A549 treated with GW870086 at 1 μM for 4 hours (cell line): ENCODE measurements around the gene HINT2. TPM values are rescaled to one million over a fixed set of nuclear protein-coding genes. Genes with fewer than 3 reads are reported as not detected.

Experiments
- total RNA-seq: library from RNA; stranded (reverse); fragments of 200-300 nt; extraction: Qiagen RNA extraction; gene quantifications from 5 replicates; pipeline ENCODE4 v1.2.3, GENCODE V29; 2022; ENCODE audit warnings: low read depth

HINT2 gene
- 71.0 to 115 TPM (median 94.9 TPM) in 5 replicates for total RNA-seq

DNA sequence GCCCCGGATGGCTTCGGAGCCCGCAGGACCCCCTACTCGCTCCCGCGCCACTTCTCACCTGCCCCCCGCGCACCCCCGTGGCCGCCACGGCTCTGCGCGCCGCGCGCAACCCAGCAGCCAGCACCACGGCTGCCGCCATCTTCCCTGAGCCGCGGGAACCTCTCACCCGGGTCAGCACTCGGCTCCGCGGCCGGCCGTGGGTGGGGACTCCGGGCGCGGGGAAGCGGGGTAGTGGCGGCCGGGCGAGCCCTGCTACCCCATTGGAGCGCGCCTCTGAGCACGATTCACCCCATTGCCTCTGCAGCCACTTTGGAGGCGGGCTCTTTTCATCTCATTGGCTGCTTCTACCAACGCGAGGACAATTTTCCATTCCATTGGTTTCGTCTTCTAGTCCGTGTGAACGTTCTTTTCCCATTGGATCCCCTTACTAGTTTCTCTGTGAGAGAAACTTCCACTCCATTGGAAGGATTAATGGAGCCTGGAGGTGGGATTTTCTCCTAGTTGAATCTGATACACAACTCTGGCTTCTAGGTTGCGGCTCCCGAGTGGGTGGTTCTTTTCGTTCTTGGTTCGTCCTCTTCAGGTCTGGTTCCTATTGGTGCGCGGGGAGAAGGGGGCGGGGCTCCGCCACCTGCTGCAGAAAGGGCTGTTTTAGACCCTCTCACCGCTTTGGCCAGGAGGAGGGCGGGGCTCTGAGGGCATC, at the start of gene HINT2:
HINT2 (minus strand) TSS at position 202 of the 703 bp plus-strand sequence; CDS start at position 139, 63 bp downstream.

DNA sequence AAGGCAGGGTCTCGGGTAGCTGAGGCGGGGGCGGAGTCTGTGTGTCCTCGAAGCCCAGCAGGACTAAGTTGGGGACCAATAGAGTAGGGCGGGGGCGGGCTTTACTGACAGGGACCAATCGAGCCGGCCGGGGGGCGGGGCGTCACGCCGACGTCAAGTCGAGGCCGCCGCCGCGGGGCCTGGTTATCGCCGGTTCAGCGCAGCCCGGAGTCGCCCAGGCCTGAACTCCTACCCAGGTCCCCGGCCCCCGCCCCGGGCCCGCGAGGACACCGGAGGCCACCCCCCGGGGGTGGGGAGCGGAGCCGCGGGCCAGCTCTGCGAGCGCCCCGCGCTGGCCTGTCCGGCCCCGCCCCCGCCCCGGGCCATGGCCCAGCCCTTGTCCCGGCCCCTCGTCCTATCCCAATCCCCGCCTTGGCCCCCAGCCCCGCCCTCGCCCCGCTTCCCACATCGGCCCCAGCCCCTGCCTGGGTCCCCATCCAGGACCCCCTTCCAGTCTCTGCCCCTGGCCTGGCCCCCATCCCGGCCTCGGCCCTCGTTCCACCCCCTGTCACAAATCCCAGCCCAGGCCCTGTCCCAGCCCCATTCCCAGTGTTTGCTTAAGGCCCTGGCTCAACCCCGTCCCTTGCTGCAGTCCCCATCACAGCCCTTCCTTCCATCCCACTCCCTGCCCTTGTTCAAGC, 14.4 kb upstream of the HINT2 start, which contains the start of gene TMEM8B:
TMEM8B (plus strand) TSS at position 145 of the 680 bp plus-strand sequence; CDS start at position 365, 220 bp downstream.

DNA sequence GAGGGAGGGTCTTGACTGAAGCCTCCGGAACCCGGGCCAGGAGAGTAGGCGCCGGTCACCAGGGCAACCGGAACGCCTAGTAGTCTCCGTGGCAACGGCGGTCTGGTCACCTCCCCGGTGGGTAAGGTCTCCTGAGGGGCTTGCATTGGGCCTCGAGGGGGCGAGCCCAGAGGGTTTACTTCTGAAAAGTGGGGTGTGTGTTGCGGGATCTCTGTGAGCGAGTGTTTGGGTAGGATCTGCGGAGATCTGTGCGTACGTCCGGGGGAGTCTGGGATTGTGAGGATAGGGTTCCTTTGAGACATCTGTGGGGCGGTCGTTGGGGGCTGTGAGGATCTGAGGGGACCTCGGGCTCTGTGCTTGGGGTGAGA, 13.9 kb upstream of the HINT2 start, which contains the start of gene FAM221B:
FAM221B (minus strand) TSS at position 17 of the 368 bp plus-strand sequence. CDS start 2,571 bp downstream, outside the sequence.

DNA sequence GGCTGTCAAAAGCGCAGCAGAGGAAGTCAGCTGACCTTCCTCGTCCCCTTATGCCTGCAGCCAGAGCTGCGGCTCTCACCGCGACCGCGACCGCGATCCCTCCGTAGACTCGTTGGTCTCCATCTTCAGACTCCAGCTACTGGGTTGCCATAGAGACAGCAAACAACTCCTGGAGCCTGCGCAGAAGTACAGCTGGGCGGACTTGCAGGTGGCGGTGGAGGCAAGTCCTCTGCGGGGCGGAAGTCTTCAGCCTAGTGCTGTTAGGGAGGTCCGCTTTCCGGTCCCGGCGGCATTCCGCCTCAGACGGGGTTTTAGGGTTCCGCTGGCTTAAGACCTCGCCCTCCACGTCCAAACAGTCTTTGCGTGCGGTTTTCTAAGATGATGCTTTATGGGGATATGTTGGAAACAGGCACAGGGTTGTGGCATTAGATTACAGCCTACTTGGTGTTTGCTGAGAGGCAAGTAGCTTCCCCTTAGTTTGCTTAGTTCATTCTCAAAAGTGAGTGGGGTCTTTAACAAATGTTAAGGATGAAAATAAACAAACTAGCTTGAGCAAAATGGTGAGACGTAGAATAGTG, 2.7 kb downstream of the HINT2 start, which contains the start of gene SPAG8:
SPAG8 (minus strand) TSS at position 238 of the 578 bp plus-strand sequence; CDS start at position 123, 115 bp downstream.

DNA sequence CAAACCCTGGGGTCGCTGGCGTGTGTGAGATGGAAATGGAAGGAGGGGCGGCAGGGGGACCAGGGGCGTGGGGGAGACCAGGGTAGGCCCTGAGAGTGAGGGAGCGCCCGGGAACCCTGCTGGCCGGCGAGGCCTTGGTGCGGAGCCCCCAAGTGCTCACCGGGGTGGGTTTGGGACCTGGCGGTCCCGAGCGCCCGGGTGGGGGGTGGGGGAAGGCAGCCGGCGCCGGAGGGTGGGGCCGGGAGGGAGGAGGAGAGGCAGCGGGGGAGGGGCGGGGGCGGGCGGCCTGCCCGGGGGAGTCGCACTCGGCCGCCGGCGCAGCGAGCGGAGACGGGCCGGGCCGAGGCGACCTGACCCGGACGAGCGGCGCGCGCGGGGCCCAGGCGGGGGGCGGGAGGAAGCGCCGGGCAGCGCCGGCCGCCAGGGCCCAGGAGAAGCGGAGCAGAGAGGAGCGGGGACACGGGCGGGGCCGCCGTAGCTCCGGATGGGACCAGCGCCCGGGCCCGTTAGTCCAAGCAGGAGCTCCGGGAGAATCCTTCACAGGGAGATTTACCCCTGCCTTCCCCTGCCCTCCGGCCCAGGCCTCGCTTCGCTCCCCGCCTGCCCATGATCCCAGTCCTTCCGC, 23.4 kb downstream of the HINT2 start, which contains the start of gene NPR2:
NPR2 (plus strand) TSS at position 295 of the 625 bp plus-strand sequence. CDS start 818 bp downstream, outside the sequence.

Other genes with a start within 250 kb of the HINT2 start
- gene TESK1, start 209.8 kb downstream of the HINT2 start, total RNA-seq: 24.2 to 28.8 TPM (median 27.4 TPM) in 5 replicates
- 0.06 to 0.31 TPM (median 0.14 TPM) in 4 of 5 replicates, not detected in the other for gene CD72, start 196.6 kb downstream of the HINT2 start, total RNA-seq
- not detected in 5 replicates for gene SIT1, start 164.1 kb downstream of the HINT2 start, total RNA-seq
- 7.1 to 29.0 TPM in 2 of 5 replicates, not detected in the others for gene RMRP, start 157.0 kb downstream of the HINT2 start, total RNA-seq
- gene CCDC107, start 156.8 kb downstream of the HINT2 start, total RNA-seq: 24.0 to 31.8 TPM (median 31.0 TPM) in 5 replicates
- gene ARHGEF39, start 149.8 kb downstream of the HINT2 start, total RNA-seq: 12.4 to 18.1 TPM (median 16.3 TPM) in 5 replicates
- 5.0 to 9.7 TPM (median 6.3 TPM) in 5 replicates for gene CA9, start 141.1 kb downstream of the HINT2 start, total RNA-seq
- gene TPM2, start 125.1 kb downstream of the HINT2 start, total RNA-seq: 629 to 695 TPM (median 677 TPM) in 5 replicates
- gene TLN1, start 82.8 kb downstream of the HINT2 start, total RNA-seq: 117 to 128 TPM (median 120 TPM) in 5 replicates
- 55.4 to 63.4 TPM (median 58.6 TPM) in 5 replicates for gene CREB3, start 82.4 kb downstream of the HINT2 start, total RNA-seq
- 27.0 to 37.9 TPM (median 37.4 TPM) in 5 replicates for gene GBA2, start 65.8 kb downstream of the HINT2 start, total RNA-seq
- 12.0 to 17.1 TPM (median 15.7 TPM) in 5 replicates for gene RGP1, start 65.8 kb downstream of the HINT2 start, total RNA-seq
- 0.32 TPM in 1 of 5 replicates, not detected in the others for gene MSMP, start 60.8 kb downstream of the HINT2 start, total RNA-seq
- 4.7 to 7.4 TPM (median 5.5 TPM) in 5 replicates for gene NPR2, start 23.5 kb downstream of the HINT2 start, total RNA-seq
- gene SPAG8, start 2.8 kb downstream of the HINT2 start, total RNA-seq: 0.35 to 0.76 TPM (median 0.64 TPM) in 5 replicates
- not detected in 5 replicates for gene FAM221B, start 13.7 kb upstream of the HINT2 start, total RNA-seq
- 2.0 to 4.0 TPM (median 3.0 TPM) in 5 replicates for gene TMEM8B, start 14.2 kb upstream of the HINT2 start, total RNA-seq
- gene OR13J1, start 55.4 kb upstream of the HINT2 start, total RNA-seq: not detected in 5 replicates
- gene HRCT1, start 91.2 kb upstream of the HINT2 start, total RNA-seq: 0.16 to 0.32 TPM (median 0.28 TPM) in 5 replicates
- 0.10 TPM in 1 of 5 replicates, not detected in the others for gene SPAAR, start 94.4 kb upstream of the HINT2 start, total RNA-seq
- gene OR2S2, start 143.1 kb upstream of the HINT2 start, total RNA-seq: not detected in 5 replicates
- gene RECK, start 221.9 kb upstream of the HINT2 start, total RNA-seq: 6.3 to 7.3 TPM (median 6.5 TPM) in 5 replicates